Ishikawa (cell line): ENCODE data around the gene PACC1.

Experiments
- CREB1 ChIP-seq: IDR thresholded peaks from 2 replicates; pipeline ENCODE4 v1.6.1; 2012; ENCODE audit warnings: low read depth
- EGR1 ChIP-seq: IDR thresholded peaks from 2 replicates; pipeline ENCODE4 v1.6.1; 2012
- EP300 ChIP-seq: IDR thresholded peaks from 2 replicates; pipeline ENCODE4 v1.6.1; 2012; ENCODE audit warnings: borderline replicate concordance
- RAD21 ChIP-seq: IDR thresholded peaks from 2 replicates; pipeline ENCODE4 v1.6.1; 2012; ENCODE audit warnings: low read depth
- TAF1 ChIP-seq: IDR thresholded peaks from 2 replicates; pipeline ENCODE4 v1.6.1; 2012; ENCODE audit warnings: low read depth, mild to moderate bottlenecking
- TCF12 ChIP-seq: IDR thresholded peaks from 2 replicates; pipeline ENCODE4 v1.6.1; 2012; ENCODE audit warnings: low read depth
- YY1 ChIP-seq: IDR thresholded peaks from 2 replicates; pipeline ENCODE4 v1.6.1; 2012; ENCODE audit warnings: low read depth
- ZBTB7A ChIP-seq: IDR thresholded peaks from 2 replicates; pipeline ENCODE4 v1.6.1; 2012; ENCODE audit warnings: low read depth
- TF ChIP-seq, protein P1 (sequence below): IDR thresholded peaks from 2 replicates; pipeline ENCODE4 v1.6.1; 2012
- TF ChIP-seq, protein P2 (sequence below): IDR thresholded peaks from 2 replicates; pipeline ENCODE4 v1.6.1; 2012; ENCODE audit warnings: low read depth, mild to moderate bottlenecking

DNA sequence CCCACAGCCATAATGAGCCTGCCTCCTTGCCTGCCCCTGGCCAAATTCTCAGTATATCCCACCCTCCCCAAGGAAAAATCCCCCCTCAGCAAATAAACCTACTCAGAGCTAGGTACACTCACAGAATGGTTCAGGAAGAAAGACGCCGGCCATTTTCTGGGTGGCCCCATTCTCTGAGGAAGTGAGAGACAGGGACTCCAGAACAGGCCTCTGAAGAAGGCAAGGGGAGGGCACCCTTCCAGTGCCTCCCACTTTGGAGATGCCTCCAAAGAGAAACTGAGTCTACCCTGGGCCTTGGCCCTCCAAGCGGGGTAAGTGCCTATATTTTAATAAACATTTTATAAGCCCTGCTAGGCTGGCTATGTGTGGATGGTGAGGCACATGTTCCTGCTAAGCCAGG lies 2.3 kb downstream of the PACC1 start:
- TF ChIP-seq, protein P1, sequence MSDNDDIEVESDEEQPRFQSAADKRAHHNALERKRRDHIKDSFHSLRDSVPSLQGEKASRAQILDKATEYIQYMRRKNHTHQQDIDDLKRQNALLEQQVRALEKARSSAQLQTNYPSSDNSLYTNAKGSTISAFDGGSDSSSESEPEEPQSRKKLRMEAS = no peak
- no peak for TF ChIP-seq TAF1
- no peak for TF ChIP-seq ZBTB7A
- TF ChIP-seq RAD21 = no peak
- TF ChIP-seq YY1 = no peak
- TF ChIP-seq TCF12 = no peak
- no peak for TF ChIP-seq EGR1
- TF ChIP-seq, protein P2, sequence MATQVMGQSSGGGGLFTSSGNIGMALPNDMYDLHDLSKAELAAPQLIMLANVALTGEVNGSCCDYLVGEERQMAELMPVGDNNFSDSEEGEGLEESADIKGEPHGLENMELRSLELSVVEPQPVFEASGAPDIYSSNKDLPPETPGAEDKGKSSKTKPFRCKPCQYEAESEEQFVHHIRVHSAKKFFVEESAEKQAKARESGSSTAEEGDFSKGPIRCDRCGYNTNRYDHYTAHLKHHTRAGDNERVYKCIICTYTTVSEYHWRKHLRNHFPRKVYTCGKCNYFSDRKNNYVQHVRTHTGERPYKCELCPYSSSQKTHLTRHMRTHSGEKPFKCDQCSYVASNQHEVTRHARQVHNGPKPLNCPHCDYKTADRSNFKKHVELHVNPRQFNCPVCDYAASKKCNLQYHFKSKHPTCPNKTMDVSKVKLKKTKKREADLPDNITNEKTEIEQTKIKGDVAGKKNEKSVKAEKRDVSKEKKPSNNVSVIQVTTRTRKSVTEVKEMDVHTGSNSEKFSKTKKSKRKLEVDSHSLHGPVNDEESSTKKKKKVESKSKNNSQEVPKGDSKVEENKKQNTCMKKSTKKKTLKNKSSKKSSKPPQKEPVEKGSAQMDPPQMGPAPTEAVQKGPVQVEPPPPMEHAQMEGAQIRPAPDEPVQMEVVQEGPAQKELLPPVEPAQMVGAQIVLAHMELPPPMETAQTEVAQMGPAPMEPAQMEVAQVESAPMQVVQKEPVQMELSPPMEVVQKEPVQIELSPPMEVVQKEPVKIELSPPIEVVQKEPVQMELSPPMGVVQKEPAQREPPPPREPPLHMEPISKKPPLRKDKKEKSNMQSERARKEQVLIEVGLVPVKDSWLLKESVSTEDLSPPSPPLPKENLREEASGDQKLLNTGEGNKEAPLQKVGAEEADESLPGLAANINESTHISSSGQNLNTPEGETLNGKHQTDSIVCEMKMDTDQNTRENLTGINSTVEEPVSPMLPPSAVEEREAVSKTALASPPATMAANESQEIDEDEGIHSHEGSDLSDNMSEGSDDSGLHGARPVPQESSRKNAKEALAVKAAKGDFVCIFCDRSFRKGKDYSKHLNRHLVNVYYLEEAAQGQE = no peak
- TF ChIP-seq CREB1 = no peak
- no peak for TF ChIP-seq EP300
